NCI-H82 (cell line): ENCODE data around the gene CHKB.
"Not testable (repeated sequence)": the region's sequence is repeated elsewhere in the genome, so short reads cannot be mapped to it uniquely, and the experiment has no call there.

Experiments used
- DNase-seq: peaks from one replicate; lab custom pipeline; 2025; lab: John Stamatoyannopoulos, UW

The CHKB gene

GRCh38 chr22:50612168-50612527 lies 29.5 kb upstream of the CHKB start:
- no peak for DNase-seq

GRCh38 chr22:50611341-50612060 lies 28.9 kb upstream of the CHKB start:
- no peak for DNase-seq

GRCh38 chr22:50610581-50610980 lies 27.9 kb upstream of the CHKB start:
- no peak for DNase-seq

DNA sequence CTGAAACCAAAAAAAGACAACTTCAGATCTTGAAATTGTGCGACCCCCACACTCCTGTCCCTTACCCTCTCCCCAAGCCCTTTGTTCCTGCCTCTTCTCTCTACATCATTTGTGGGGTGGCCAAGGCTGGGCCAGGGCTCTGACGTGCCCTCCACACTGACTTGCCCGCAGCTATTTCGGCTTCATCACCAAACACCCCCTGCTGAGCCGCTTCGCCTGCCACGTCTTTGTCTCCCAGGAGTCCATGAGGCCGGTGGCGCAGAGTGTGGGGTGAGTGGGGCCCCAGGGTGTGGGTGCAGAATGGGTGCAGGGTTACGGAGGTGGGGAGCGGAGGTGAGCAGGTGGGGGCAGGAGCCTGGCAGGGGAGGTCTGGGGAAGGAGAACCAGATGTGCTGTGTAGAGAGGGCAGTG lies 27.4 kb upstream of the CHKB start:
- no peak for DNase-seq

- DNase-seq = no peak
Observed at GRCh38 chr22:50609599-50609998, 26.9 kb upstream of the CHKB start.

- DNase-seq = no peak
Observed at GRCh38 chr22:50608996-50609395, 26.3 kb upstream of the CHKB start.

DNA sequence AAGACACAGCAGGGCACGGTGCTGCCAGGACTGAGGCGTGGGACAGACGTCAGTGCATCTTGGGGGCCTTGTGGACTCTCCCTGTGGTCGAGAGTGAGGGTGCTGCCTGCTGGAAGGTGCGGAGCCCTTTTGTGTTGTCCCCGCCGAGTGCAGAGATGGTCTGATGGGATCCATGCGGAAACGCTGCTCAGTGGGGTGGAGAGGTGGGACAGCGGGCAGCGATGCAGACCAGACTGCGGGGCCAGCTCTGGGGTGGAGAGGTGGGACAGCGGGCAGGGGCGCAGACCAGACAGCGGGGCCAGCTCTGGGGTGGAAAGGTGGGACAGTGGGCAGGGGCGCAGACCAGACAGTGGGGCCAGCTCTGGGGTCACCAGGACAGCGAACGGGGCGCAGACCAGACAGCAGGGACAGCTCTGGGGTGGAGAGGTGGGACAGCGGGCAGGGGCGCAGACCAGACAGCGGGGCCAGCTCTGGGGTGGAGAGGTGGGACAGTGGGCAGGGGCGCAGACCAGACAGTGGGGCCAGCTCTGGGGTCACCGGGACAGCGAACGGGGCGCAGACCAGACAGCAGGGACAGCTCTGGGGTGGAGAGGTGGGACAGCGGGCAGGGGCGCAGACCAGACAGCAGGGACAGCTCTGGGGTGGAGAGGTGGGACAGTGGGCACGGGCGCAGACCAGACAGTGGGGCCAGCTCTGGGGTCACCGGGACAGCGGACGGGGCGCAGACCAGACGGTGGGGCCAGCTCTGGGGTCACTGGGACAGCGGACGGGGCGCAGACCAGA lies 25.6 kb upstream of the CHKB start:
- DNase-seq = not testable (repeated sequence)

DNA sequence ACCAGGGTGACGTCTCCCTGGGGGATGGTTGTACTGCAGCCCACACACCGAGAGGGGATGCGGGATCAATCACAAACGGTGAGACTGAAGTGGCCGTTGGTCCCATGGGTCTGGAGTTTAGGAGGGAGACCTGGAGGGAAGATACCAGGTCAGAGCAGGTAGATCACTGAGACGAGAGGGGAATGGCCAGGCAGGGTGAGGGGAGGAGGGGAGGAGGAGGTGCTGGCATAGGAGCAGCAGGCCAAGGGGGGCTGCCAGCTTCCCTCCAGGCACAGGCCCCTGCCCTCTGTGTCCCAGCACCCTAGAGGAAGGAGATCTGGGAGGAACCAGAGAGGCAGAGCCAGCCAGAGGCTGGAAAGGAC lies 25.0 kb upstream of the CHKB start:
- no peak for DNase-seq

DNA sequence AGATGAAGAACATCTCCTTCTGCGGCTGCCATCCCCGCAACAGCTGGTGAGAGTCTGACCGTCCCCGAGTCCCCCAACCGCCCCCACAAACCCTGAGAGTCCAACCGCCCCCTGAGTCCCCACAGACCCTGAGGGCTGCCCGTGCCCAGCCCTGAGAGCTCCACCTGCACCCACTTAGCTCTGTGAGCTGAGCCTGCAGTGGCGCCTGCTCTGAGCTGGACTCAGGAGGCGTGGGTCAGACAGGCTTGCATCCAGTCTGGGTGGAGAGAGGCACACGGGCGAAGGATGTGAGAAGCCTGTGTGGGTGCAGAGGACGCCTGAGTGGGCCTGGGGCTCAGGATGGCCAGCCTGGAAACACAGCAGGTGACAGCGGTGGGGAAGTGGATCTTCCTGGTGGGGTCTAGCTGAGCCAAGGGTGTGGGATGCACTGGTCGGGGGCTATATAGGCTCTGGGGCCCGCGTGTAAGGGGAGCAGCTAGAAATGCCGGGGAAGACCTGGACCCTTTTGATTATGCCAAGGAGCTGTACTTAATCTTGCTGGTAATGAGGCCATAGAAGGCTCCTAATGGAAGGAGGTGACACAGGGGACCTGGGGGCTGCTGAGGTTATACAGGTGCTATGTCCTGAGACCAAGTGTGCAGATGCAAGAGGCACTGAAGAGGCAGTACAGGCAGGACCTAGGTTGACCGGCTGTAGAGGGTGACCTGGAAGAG lies 24.5 kb upstream of the CHKB start:
- no peak for DNase-seq

DNA sequence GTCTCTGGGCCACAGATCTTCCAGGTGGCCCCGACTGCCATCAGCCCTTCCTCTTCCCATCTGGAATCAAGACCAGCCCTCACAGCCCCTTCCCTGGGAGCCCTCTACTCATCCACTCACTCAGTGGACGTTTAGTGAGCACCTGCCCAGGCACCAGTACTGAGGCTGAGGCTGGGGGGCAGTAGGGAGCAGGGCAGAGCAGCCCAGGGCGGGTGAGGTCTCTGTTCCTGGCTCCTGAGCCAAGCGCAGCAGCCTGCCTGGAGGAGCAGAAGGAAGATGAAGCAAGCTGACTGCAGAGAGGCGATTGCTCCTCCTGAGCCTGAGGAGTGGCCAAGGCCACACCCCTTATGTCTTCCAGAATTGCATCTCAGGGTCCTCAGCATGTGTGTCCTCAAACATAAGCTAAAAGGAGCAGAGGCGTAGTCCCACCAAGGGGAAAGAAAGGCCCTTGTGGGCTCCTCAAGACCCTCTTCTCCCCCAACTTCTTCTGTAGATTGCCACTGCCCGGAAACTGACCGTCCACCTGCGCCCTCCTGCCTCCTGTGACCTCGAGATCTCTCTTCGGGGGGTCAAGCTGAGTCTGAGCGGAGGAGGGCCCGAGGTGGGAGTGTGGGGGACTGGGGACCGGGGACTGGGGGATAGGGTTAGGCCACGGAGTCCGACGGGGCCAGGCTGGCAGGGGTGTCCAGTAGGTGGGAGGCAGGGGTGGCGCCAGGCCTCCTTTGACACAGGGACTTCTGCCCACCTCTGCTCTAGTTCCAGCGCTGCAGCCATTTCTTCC lies 23.7 kb upstream of the CHKB start:
- DNase-seq = no peak

- no peak for DNase-seq
Observed at GRCh38 chr22:50605613-50606074, 23.0 kb upstream of the CHKB start.

DNA sequence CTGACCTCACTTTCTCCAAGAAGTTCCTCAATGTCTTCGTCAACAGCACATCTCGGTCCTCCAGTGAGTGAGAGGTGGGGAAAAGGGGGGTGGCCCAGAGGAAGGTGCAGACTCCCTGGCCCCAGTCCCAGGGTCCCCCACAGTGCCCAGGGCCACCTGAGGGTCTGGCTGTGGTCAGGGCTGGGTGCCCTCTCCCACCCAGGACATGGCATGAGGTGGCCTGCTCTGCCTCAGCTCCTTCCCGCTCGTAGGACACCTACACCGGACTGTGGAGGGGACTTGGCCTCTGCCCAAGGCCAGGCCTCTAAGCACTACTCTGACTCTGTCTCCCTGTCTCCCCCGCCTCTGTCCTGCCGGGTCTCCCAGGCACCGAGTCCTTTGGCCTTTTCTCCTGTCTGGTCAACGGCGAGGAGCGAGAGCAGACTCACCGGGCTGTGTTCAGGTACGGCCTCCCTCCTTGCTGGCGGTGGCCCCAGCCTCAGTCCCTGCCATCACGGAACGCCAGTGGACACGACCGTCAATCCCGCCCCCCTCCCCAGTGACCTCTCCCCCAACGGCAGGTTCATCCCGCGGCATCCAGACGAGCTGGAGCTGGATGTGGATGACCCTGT lies 22.5 kb upstream of the CHKB start:
- DNase-seq = no peak

DNA sequence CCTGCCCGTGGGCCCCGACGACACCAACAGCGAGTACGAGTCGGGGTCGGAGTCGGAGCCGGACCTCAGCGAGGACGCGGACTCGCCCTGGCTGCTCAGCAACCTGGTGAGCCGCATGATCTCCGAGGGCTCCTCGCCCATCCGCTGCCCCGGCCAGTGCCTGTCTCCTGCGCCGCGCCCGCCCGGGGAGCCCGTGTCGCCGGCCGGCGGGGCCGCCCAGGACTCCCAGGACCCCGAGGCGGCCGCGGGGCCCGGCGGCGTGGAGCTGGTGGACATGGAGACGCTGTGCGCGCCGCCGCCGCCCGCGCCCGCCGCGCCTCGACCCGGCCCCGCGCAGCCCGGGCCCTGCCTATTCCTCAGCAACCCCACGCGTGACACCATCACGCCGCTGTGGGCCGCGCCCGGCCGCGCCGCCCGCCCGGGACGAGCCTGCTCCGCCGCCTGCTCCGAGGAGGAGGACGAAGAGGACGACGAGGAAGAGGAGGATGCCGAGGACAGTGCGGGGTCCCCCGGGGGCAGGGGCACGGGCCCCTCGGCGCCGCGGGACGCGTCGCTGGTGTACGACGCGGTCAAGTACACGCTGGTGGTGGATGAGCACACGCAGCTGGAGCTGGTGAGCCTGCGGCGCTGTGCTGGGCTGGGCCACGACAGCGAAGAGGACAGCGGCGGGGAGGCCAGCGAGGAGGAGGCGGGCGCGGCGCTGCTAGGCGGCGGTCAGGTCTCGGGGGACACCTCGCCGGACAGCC lies 21.8 kb upstream of the CHKB start:
- no peak for DNase-seq

DNA sequence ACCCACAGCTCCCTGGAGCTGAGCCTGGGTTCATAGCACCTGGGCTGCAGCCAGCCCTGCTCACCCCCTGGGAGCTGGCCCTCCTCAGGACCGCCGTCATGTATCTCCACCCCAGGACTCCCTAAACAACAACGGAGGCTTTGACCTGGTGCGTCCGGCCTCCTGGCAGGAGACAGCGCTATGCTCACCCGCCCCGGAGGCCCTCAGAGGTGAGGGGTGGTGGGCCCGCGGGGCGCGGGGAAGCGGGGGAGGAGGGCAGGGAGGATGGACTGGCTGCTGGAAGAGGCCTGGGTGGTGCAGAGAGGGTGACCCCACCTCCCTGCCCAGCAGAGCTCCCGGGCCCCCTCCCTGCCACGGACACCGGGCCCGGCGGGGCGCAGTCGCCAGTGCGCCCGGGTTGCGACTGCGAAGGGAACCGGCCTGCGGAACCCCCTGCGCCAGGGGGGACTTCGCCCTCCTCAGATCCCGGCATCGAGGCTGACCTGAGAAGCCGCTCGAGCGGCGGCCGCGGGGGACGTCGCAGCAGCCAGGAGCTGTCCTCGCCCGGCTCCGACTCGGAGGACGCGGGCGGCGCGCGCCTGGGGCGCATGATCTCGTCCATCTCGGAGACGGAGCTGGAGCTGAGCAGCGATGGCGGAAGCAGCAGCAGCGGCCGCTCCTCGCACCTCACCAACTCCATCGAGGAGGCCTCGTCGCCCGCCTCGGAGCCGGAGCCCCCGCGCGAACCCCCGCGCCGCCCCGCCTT lies 21.0 kb upstream of the CHKB start:
- DNase-seq = no peak

DNA sequence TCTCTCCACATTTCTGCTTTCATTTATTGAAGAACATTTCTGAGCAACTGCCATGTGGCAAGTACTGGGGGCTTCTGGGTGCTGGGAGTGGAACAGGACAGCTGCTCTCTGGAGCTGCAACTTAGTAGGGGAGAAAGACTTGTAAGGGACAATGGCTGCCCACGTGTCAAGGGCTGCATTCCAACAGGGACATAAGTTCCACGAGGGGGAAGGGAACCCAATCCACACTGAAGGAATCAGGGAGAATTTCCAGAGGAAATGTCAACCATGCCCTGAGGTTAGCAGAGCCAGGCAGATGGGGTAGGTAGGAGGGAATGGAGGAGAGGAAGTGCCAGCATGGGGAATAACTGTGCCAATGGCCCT lies 19.7 kb upstream of the CHKB start:
- no peak for DNase-seq

- peak; percentile 44 for DNase-seq
Observed at GRCh38 chr22:50601669-50602337, 19.2 kb upstream of the CHKB start.

- no peak for DNase-seq
Observed at GRCh38 chr22:50600967-50601668, 18.5 kb upstream of the CHKB start.

DNA sequence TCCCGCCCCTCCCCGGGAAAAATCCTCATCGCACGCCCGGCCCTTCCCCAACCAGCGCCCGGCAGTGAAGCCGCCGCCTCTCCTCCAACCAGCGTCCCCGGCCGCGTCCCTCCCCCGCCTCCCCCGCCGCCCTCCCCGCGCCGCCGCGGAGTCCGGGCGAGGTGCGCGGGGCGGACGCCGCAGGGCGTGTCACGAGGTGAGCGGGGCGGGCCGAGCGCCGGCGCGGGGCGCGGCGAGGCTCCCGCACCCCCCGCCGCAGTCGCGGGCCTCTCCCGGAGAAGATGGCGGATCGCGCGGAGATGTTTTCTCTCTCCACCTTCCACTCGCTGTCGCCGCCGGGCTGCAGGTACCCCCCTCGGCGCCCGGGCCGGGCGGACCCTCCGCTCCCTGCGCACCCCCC lies 17.9 kb upstream of the CHKB start, which contains the start of gene MAPK8IP2:
Gene MAPK8IP2, plus strand, starts transcription at position 256 of the 400 bp plus-strand sequence. Its CDS starts 26 bp downstream, at position 282.
- peak; percentile 70 for DNase-seq
